Measurements from ENCODE around the gene APOL1.
"Not testable (repeated sequence)": the region's sequence is repeated elsewhere in the genome, so short reads cannot be mapped to it uniquely, and the experiment has no call there.

DNA sequence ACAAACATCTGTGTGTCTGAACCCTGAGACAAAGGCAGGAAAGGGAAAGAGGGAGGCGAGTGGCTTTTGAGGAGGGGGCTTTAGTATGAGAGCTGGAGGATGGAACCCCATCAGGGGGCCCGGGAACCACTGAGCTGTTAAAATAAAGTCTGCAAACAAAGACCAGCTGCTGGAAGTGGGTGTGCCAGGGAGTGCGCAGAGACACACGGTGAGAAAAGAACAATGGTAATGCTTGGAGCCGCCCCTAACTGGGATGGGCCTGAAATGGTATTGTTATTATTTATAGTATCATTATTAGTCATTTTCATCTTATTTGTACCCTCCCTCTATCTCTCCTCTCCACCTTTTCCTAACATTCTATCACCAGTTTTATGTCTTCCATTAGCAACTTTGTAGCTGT lies 2.6 kb downstream of the APOL1 start:
- TF ChIP-seq, protein P1, sequence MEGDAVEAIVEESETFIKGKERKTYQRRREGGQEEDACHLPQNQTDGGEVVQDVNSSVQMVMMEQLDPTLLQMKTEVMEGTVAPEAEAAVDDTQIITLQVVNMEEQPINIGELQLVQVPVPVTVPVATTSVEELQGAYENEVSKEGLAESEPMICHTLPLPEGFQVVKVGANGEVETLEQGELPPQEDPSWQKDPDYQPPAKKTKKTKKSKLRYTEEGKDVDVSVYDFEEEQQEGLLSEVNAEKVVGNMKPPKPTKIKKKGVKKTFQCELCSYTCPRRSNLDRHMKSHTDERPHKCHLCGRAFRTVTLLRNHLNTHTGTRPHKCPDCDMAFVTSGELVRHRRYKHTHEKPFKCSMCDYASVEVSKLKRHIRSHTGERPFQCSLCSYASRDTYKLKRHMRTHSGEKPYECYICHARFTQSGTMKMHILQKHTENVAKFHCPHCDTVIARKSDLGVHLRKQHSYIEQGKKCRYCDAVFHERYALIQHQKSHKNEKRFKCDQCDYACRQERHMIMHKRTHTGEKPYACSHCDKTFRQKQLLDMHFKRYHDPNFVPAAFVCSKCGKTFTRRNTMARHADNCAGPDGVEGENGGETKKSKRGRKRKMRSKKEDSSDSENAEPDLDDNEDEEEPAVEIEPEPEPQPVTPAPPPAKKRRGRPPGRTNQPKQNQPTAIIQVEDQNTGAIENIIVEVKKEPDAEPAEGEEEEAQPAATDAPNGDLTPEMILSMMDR (conservative IDR thresholded peaks at IDR 0.05): not testable (repeated sequence)
- not testable (repeated sequence) for TF ChIP-seq EZH2 (IDR thresholded peaks at IDR 0.05; ENCODE audit: low read depth)

All from PC-9 (cell line).